Hepatocyte (in vitro differentiated cells): ENCODE measurements around the gene PNLIP. TPM values are rescaled to one million over a fixed set of nuclear protein-coding genes. Genes with fewer than 3 reads are reported as not detected.

Source experiments
- DNase-seq: peaks from one replicate; pipeline ENCODE4 v3.0.0-alpha.2; 2016; ENCODE audit warnings: low spot score
- H2AFZ ChIP-seq: fragments of 200-600 bp; sonication (generic); 2 replicates; pipeline ENCODE4 v1.6.0; 2016; ENCODE audit warnings: antibody characterized with exemption, mild to moderate bottlenecking
- H3K27ac ChIP-seq: fragments of 200-600 bp; sonication (generic); 2 replicates; pipeline ENCODE4 v1.5.1; 2016; ENCODE audit warnings: mild to moderate bottlenecking
- H3K27me3 ChIP-seq: fragments of 200-600 bp; sonication (generic); 2 replicates; pipeline ENCODE4 v1.6.1; 2016
- H3K36me3 ChIP-seq: fragments of 200-600 bp; sonication (generic); replicated peaks from 2 replicates; pipeline ENCODE4 v1.5.1; 2016; ENCODE audit warnings: low read depth; ENCODE audit not compliant: insufficient read depth
- H3K4me1 ChIP-seq: fragments of 200-600 bp; sonication (generic); 2 replicates; pipeline ENCODE4 v1.5.1; 2016; ENCODE audit warnings: mild to moderate bottlenecking, moderate library complexity; ENCODE audit not compliant: insufficient read depth
- H3K4me2 ChIP-seq: fragments of 200-600 bp; sonication (generic); 2 replicates; pipeline ENCODE4 v1.6.0; 2016
- H3K4me3 ChIP-seq: fragments of 200-600 bp; sonication (generic); 2 replicates; pipeline ENCODE4 v1.5.1; 2016; ENCODE audit warnings: mild to moderate bottlenecking
- H3K79me2 ChIP-seq: fragments of 200-600 bp; sonication (generic); 2 replicates; pipeline ENCODE4 v1.6.0; 2017; ENCODE audit warnings: mild to moderate bottlenecking
- H3K9me2 ChIP-seq: fragments of 200-600 bp; sonication (generic); replicated peaks from 2 replicates; pipeline ENCODE4 v1.6.0; 2017; ENCODE audit warnings: mild to moderate bottlenecking; ENCODE audit not compliant: insufficient read depth
- H3K9me3 ChIP-seq: fragments of 200-600 bp; sonication (generic); 2 replicates; pipeline ENCODE4 v1.5.1; 2016; ENCODE audit warnings: low read depth, mild to moderate bottlenecking
- H4K20me1 ChIP-seq: fragments of 200-600 bp; sonication (generic); 2 replicates; pipeline ENCODE4 v1.6.0; 2016; ENCODE audit warnings: mild to moderate bottlenecking; ENCODE audit not compliant: insufficient read depth, poor library complexity, severe bottlenecking
- CTCF ChIP-seq: fragments of 200-600 bp; sonication (generic); IDR thresholded peaks from 2 replicates; pipeline ENCODE4 v1.5.1; 2016; ENCODE audit warnings: antibody characterized with exemption, mild to moderate bottlenecking; ENCODE audit not compliant: poor library complexity
- EZH2 ChIP-seq: fragments of 200-600 bp; sonication (generic); IDR thresholded peaks from 2 replicates; pipeline ENCODE4 v1.6.1; 2016; ENCODE audit warnings: antibody characterized with exemption, mild to moderate bottlenecking, borderline replicate concordance
- EZH2phosphoT487 ChIP-seq: fragments of 200-600 bp; sonication (generic); IDR thresholded peaks from one replicate; pipeline ENCODE4 v1.6.1; 2018; ENCODE audit warnings: antibody characterized with exemption, mild to moderate bottlenecking, low read depth, moderate library complexity; ENCODE audit not compliant: unreplicated experiment, severe bottlenecking
- WGBS: methylation state at CpG from one replicate; pipeline ENCODE4 v1.1.6; 2016; ENCODE audit warnings: low lambda C conversion rate; ENCODE audit errors: missing lambda C conversion rate; 5-methylcytosine and 5-hydroxymethylcytosine counted together
- polyA plus RNA-seq: library from polyadenylated mRNA; unstranded; fragments of >200 nt; fragmentation: Nextera tagmentation; extraction: Ambion mirVana; gene quantifications from 2 replicates; pipeline ENCODE4 v1.2.1, GENCODE V29; 2016
- total RNA-seq: library from RNA; depleted of rRNA; stranded (reverse); fragments of >200 nt; gene quantifications from 2 replicates; pipeline ENCODE4 v1.2.3, GENCODE V29; 2014

PNLIP gene
- total and polyA plus RNA-seq, 2 experiments from 2014 or later = 0.13 TPM; not detected in 1

- Histone ChIP-seq H3K27ac (no peak overlapping the region), H3K4me3 (no peak overlapping the region), H3K27me3 (no peaks in the 10 kb centered on the region), H4K20me1 (no peaks in the 10 kb centered on the region), H3K4me2 (no peak overlapping the region), H3K9me2 (no peaks in the 10 kb centered on the region), H3K9me3 (no peaks in the 10 kb centered on the region), H3K4me1 (no peaks in the 10 kb centered on the region), H3K36me3 (no peaks in the 10 kb centered on the region), H2AFZ (no peak overlapping the region), H3K79me2 (no peaks in the 10 kb centered on the region)
- WGBS = 92% methylated on average over 13 of the region's 13 CpGs
- DNase-seq = no peak
- TF ChIP-seq EZH2 (no peak), CTCF (no peak), EZH2phosphoT487 (no peak)
These were observed 7.7 kb downstream of the PNLIP start for GRCh38 chr10:116553378-116553980.

GRCh38 chr10:116554628-116555027 is 8.9 kb downstream of the PNLIP start:
- no peak for DNase-seq
- Histone ChIP-seq H3K79me2 (no peaks in the 10 kb centered on the region), H3K27me3 (no peaks in the 10 kb centered on the region), H3K4me2 (no peak overlapping the region), H3K9me2 (no peaks in the 10 kb centered on the region), H4K20me1 (no peaks in the 10 kb centered on the region), H2AFZ (no peak overlapping the region), H3K27ac (no peak overlapping the region), H3K36me3 (no peaks in the 10 kb centered on the region), H3K9me3 (no peaks in the 10 kb centered on the region), H3K4me3 (no peak overlapping the region), H3K4me1 (no peaks in the 10 kb centered on the region)
- 67% methylated on average over 5 of the region's 5 CpGs for WGBS
- TF ChIP-seq EZH2 = no peak
- TF ChIP-seq CTCF = no peak
- no peak for TF ChIP-seq EZH2phosphoT487

- Histone ChIP-seq H3K9me2 (no peaks in the 10 kb centered on the region), H3K4me3 (no peak overlapping the region), H4K20me1 (no peaks in the 10 kb centered on the region), H3K27ac (no peak overlapping the region), H3K79me2 (no peaks in the 10 kb centered on the region), H3K4me2 (no peak overlapping the region), H3K27me3 (no peaks in the 10 kb centered on the region), H3K36me3 (no peaks in the 10 kb centered on the region), H2AFZ (no peak overlapping the region), H3K9me3 (no peaks in the 10 kb centered on the region), H3K4me1 (no peaks in the 10 kb centered on the region)
- TF ChIP-seq EZH2 = no peak
- no peak for DNase-seq
- 74% methylated on average over 6 of the region's 6 CpGs for WGBS
These were observed 10.1 kb downstream of the PNLIP start for GRCh38 chr10:116555880-116556279.

- Histone ChIP-seq H3K27ac (no peak overlapping the region), H3K4me2 (no peak overlapping the region), H4K20me1 (no peaks in the 10 kb centered on the region), H3K9me2 (no peaks in the 10 kb centered on the region), H3K27me3 (no peaks in the 10 kb centered on the region), H3K9me3 (no peaks in the 10 kb centered on the region), H3K4me3 (no peak overlapping the region), H2AFZ (no peak overlapping the region), H3K79me2 (no peaks in the 10 kb centered on the region), H3K36me3 (no peaks in the 10 kb centered on the region), H3K4me1 (no peaks in the 10 kb centered on the region)
- TF ChIP-seq EZH2 (no peak), CTCF (no peak), EZH2phosphoT487 (no peak)
- WGBS = 90% methylated on average over 5 of the region's 5 CpGs
- no peak for DNase-seq
These were observed 11.7 kb downstream of the PNLIP start for GRCh38 chr10:116557305-116557880.
